HFF-Myc (cell line): ENCODE data around the gene ARID3B.

Experiments used
- DNase-seq: peaks from one replicate; pipeline ENCODE4 v3.0.0-alpha.2; 2011; ENCODE audit warnings: low read depth; ENCODE audit errors: extremely low read depth
- H3K4me3 ChIP-seq: replicated peaks from 2 replicates; pipeline ENCODE4 v1.5.1; 2011; ENCODE audit warnings: low read depth, mild to moderate bottlenecking, control low read depth, low read length
- CTCF ChIP-seq: IDR thresholded peaks from 2 replicates; pipeline ENCODE4 v1.5.1; 2012; ENCODE audit warnings: mild to moderate bottlenecking, low read depth, low read length, control low read depth; ENCODE audit errors: missing control alignments

ARID3B gene

GRCh38 chr15:74624020-74624602 is 83.1 kb downstream of the ARID3B start:
- H3K4me3 ChIP-seq, result no peak overlapping the region
- no peak for DNase-seq
- no peak for TF ChIP-seq CTCF

- TF ChIP-seq CTCF, result no peak
- H3K4me3 ChIP-seq, result no peak overlapping the region
- no peak for DNase-seq
These were observed 84.7 kb downstream of the ARID3B start for GRCh38 chr15:74625693-74626092.

GRCh38 chr15:74626336-74626735 is 85.3 kb downstream of the ARID3B start:
- DNase-seq, result no peak
- H3K4me3 ChIP-seq, result no peak overlapping the region
- TF ChIP-seq CTCF, result no peak

- TF ChIP-seq CTCF, result no peak
- DNase-seq, result no peak
- no peak overlapping the region for H3K4me3 ChIP-seq
These were observed 86.0 kb downstream of the ARID3B start for GRCh38 chr15:74626752-74627692.

GRCh38 chr15:74627766-74628165 is 86.7 kb downstream of the ARID3B start:
- DNase-seq, result no peak
- no peak overlapping the region for H3K4me3 ChIP-seq
- no peak for TF ChIP-seq CTCF

- TF ChIP-seq CTCF, result no peak
- DNase-seq, result no peak
- H3K4me3 ChIP-seq, result no peak overlapping the region
These were observed 87.2 kb downstream of the ARID3B start for GRCh38 chr15:74628199-74628598.
